ENCODE data around the gene MALL.
"Not testable (repeated sequence)": the region's sequence is repeated elsewhere in the genome, so short reads cannot be mapped to it uniquely, and the experiment has no call there.

Gene MALL

GRCh38 chr2:110047225-110047624 lies 68.4 kb downstream of the MALL start:
- POLR2A ChIA-PET; DNase-seq (ENCODE audit: low read depth, low spot score); H3K4me3 ChIP-seq (ENCODE audit: low read depth, low read length); CTCF ChIA-PET: not testable (repeated sequence)

- CTCF ChIA-PET; DNase-seq (ENCODE audit: low read depth, low spot score); POLR2A ChIA-PET; H3K4me3 ChIP-seq (ENCODE audit: low read depth, low read length): not testable (repeated sequence)
Measured at GRCh38 chr2:110041941-110042660, 73.5 kb downstream of the MALL start.

GRCh38 chr2:110037336-110037735 lies 78.3 kb downstream of the MALL start:
- H3K4me3 ChIP-seq (ENCODE audit: low read depth, low read length); CTCF ChIA-PET; DNase-seq (ENCODE audit: low read depth, low spot score); POLR2A ChIA-PET: not testable (repeated sequence)

GRCh38 chr2:110035384-110035783 lies 80.2 kb downstream of the MALL start:
- CTCF ChIA-PET; DNase-seq (ENCODE audit: low read depth, low spot score); H3K4me3 ChIP-seq (ENCODE audit: low read depth, low read length); POLR2A ChIA-PET: not testable (repeated sequence)

- H3K4me3 ChIP-seq (ENCODE audit: low read depth, low read length); POLR2A ChIA-PET; DNase-seq (ENCODE audit: low read depth, low spot score); CTCF ChIA-PET: not testable (repeated sequence)
Measured at GRCh38 chr2:110034935-110035334, 80.7 kb downstream of the MALL start.
